NAMALWA (cell line): ENCODE measurements around the gene RALB.
"Not testable (repeated sequence)": the region's sequence is repeated elsewhere in the genome, so short reads cannot be mapped to it uniquely, and the experiment has no call there.

Source experiments
- DNase-seq: peaks from one replicate; pipeline ENCODE4 v3.0.0-alpha.2; 2015; ENCODE audit warnings: low spot score

The RALB gene

DNA sequence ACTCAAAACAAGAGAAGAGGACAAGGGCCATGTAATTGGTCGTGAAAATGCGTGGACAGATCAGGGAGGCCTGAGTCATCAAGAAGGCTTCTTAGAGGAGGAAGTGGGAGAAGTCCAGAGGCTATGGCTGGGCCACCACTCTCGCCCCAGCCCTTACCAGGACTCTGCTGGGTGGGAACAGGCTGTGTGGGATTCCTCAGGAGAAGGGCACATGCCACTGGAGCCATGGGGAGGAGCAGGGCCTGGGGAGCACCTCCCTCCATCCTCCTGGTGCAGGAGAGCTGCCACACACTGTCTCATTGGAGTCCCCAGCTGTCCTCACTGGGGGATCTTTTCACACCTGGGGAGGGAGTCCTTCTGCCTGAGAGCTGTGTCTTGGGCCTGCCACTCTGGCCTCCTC, 9.4 kb upstream of the RALB start:
- no peak for DNase-seq

DNA sequence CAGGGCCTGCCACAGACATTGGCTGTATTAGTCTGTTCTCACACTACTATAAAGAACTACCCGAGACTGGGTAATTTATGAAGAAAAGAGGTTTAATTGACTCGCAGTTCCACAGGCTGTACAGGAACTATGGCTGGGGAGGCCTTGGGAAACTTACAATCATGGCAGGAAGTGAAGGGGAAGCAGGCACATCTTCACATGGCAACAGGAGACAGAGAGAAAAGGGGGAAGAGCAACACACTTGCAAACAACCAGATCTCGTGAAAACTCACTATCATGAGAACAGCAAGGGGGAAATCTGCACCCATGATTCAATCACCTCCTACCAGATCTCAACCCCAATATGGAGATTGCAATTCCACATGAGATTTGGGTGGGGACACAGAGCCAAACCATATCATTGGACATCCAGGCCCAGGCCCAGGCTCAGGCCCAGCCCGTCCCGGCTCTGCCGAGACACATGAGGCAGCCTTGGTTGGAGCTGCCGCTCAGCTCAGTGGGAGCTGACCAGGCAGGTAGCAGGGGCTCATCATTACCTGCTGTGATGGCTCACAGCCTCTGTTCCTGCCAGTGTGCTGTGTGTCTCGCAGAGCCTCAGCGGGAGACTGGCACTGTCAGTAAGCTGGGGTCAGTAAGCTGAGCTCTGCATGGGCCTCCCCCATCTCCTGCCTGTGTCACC, 8.6 kb upstream of the RALB start:
- DNase-seq: no peak

DNA sequence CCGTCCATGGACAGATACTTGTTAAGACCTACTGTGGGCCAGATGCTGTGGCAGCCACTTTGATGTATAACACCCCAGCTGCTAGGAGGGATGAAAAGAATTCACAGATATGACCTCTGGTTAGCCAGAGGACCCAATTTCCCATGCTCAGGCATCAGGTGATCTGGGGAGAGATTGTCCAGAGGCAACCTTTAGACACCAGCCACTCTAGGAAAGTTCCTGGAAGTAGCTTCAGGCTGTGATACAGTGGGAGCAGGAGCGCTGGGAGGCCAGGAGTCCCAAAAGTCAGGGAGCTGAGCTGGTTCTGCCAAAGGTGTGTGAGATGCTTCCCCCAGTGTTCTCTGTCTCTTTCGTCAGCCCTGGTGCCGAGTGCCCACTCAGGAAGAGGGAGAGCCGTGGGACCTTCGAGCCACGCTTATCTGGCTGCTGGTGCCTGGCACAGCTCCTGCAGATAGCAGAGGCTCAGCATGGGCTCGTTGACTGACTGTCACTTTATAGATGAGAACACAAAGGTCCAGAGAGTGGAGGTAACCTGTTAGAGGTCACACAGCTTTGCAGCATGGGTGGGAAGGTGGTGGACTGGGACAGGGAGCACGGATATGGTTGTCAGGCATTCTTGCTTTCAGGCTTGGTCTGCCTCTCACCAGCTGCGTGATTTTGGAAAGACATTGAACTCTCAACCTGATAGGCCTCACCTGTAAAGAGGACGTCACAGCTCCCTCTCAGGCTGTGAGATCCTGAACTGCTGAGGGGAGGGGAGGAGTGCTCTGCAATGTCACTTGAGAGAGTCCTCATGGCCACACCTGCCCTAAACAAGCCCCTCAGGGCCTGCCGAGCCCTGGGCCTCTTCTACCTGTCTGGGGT, 7.8 kb upstream of the RALB start:
- no peak for DNase-seq

DNA sequence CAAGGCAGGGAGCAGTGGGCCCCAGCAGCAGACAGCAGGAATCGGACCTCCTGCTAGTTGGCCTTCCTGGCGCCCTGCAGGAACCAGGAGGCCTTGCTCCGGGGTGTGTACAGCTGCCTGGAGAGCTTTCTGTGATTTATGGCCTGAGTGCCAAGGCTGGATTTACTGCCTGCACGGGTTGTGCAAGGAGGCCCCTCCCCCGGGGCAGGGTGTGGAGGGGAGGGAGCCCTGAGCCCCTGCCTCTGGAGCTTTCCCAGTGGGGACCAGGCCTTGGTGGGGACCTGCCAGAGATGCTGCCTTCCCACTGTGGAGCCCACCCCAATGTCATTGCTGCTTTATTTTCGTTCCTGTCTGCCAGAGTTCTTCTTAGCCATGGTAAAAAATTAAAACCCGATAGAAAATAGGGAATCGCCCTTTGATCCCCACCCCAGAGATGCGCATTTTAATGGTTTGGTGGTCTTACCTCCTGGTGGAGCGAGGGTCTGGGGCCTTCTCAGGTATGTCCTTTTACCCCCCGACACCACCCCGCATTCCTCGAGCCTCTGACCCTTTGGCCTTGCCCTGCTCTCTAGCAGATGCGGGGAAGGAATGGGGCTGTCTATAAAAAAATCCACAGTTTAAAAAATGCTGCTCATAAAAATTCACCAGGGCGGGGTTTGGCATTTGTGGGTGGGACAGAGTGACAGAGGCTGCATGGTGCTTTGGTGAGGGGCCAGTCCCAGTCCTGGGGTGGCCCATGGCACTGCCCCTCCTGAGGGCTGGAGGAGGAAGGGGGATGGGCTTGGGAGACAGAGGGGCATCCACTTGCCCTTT, 6.9 kb upstream of the RALB start:
- DNase-seq: no peak

DNA sequence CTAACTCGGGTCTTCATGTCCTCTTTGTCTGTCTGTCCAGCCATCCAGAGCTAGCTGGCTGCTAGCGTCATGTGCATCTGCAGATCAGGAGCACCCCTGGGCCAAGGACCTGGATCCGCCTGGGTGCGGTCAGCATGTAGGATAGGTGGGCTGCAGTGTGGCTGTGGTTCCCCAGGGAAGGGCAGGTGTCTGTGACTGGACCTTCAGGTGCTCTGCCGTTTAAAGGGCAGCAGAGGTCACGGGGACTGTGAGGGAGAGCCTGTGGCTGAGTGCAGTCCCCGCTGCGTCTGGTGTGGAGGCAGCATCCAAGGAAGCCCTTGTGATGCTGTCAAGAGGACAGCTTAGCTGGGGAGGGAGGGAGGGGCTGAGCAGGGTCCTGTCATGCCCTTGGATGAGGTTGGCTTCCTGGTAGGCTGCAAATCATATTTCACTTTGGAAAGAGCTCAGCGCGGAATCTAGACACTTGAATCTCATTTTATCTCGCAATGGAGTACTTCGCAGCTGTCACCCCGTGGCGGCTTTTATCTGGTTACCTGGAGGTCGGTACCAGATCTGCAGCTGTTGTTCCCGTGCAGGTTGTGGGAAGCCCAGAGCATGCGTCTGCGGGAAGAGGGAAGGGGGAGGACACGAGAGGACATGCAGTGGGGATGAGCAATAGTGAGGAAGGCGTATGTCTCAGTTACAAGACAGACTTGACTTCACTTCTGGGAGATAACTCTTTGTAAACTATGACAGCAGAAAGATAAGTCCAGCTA, 5.9 kb upstream of the RALB start:
- DNase-seq: no peak

DNA sequence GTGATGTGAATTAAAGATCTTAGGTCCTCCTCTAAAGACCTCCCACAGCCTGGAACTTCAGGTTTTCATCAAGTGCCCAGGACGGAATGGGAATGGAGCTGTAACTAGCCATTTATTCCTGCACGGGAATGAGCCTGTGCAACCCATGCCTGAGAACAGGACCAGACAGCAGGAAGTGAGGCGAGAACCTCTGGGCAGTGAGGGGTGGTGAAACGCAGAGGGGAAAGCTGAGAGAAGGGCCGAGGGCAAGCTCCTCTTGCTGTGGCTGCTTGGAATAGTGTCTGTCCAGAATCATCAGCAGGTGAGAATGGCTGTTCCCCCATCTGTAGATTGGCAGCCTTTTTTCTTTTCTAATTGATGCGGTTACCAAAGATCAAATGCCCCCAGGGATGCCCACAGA, 4.8 kb upstream of the RALB start:
- no peak for DNase-seq

DNA sequence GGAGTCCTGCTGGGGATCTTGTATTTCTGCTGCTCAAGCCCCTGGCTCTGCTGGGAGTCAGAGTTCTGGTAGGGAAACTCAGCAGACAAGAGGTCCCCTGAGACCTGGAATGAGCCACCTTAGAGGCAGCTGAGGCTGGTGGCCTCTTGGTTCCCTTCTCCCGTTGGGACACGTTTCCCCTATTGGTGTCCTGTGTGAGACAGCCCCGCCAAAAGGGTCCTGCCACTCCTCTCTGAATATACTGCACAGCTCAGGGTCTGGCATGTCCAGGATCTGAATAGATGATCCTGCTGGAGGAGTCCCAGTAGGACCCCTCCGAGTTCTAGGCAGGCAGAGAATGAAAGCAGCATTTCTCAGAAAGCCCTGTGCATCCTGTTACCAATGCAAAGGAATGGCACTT, 2.0 kb upstream of the RALB start:
- no peak for DNase-seq

DNA sequence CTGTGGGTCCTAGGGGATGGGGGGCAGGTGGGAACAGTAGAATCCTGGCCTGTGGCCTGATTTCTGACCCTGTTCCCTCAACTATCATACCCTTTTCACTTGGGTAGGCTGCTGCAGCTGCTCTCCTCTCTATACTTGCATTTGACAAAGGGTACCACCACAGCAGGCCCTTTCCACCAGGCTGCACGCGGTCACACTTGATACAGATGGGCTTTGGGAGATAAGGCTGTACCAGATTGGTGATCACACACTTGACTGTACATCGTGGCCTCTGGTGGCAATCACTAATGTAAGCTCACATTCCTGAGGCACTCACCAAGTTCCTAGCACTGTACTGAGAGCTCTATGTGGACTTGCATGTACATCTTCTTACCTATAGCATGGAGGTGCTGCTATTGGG, 1.6 kb upstream of the RALB start:
- no peak for DNase-seq

DNA sequence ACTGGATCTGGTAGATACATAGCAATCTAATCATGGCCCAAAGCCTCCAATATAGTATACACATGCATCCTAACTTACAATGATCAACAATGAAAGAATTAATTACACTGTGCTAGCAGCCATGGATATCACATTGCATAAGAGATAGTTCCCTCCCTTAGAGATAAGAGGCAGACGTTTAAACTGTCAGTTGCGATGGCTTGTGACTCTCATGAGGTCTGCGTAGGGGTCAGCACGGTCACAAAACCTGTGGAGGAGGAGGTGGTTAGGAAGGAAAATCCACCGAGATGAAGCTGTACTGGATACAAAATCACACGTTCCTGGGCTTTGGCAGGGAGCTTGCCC, 800 bp upstream of the RALB start:
- DNase-seq: no peak

DNA sequence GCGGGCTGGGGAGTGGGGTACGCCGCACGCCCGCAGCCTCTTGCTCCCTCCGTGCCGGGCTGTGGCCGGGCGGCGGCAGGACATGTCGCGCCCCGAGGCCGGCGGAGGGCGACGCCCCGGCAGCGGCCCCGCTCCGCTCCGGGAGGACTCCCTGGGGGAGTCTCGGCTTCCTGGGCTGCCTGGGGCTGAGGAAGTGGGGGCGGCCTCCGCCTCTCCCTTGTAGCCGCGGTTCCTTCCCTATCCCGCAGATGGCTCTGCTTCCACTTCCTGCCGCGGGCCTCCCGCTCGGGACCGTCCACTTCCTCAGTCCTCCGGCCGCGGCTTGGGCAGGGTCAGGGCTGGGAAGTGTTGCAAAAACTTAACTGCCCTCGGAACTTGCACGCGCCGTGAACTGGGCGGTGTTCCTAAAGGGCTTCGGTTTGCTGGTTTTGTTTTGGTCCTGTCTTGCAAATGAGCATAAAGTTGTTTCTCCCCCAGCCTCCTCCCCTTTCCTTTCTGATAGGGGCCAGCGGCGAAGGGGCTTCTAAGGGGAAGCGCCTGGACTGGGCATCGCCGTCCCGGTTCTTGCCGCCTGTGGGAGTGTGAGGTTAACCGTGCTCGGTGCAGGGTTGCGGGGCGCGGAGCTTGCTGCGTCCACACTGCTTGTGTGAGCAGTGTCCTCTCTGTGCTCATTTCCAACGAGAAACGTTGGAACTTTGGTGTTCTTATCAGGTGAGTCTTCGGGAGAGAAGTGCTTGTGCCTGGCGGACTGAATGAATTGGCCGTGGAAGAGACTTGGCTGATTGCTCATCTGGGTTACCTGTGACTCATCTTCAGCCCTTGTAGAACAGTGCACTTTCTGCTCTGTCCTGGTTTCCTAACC, 600 bp downstream of the RALB start:
- peak; percentile 15 for DNase-seq

DNA sequence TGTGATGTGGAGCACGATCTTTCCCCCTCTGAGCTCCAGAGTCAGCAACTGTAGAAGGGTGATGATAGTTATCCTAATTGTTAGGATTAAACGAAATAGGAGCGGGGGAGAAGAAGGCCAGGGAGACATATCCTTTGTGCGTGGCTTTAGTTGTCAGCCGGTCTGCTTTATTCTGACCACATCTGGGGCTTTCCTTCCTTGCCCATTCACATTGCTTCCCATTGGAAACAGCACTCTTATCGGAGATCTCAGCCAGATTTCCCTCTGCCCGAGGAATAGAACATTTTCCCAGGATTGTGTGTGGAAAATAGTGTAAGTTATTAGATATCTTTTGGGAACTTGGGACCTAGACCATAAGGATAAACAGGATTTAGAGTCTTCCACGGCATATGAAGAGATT, 1.5 kb downstream of the RALB start:
- DNase-seq: no peak

DNA sequence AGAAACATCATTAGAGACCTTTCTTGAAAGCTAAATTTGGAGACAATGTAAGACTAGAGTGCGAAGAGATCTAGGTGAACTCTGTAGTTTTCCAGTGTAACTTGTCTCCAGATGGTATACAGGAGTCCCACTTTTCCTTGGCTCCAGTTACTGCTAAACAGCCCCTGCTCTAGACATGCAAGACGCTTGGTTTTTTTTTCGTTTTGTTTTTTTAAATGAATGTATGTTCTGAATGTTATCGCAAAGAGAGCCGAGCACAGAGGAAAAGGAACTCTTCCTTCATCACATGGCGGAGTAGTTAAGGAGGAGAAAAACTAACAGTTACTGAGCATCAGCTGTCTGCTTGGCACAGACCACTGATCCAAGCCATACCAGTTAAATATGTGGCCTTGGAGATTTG, 2.4 kb downstream of the RALB start:
- no peak for DNase-seq

DNA sequence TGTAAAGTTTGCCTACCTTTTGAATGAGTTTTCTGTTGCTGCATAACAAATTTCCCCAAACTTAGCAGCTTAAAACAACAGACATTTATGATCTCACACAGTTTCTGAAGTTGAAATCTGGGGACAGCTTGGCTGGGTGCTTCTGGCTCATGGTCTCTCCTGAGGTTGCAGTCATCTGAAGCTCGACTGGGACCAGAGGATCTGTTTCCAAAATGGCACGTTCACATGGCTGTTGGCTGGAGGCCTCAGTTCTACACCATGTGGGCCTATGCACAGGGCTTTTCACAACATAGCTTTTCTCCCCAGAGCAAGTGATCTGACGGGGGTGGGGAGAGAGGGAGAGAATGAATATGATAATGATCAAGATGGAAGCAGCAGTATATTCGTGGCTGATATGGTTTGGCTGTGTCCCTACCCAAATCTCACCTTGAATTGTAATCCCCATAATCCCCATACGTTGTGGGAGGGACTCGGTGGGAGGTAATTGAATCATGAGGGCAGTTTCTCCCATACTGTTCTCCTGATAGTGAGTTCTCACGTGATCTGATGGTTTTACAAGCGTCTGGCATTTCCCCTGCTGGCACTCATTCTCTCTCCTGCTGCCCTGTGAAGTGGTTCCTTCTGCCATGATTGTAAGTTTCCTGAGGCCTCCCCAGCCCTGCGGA, 3.5 kb downstream of the RALB start:
- no peak for DNase-seq

DNA sequence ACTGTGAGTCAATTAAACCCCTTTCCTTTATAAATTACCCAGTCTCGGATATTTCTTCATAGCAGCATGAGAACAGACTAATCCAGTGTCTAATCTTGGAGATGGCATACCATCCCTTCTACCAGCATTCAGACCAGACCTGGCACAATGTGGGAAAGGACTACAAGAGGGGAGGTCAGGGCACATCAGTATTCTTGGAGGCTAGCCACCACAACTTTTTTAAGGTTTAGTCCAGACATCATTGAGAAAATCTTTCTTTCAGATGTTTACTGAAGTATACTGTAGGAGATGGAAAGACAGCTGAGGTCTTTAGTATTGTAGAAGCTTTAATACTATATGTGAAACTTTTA, 4.0 kb downstream of the RALB start:
- no peak for DNase-seq

DNA sequence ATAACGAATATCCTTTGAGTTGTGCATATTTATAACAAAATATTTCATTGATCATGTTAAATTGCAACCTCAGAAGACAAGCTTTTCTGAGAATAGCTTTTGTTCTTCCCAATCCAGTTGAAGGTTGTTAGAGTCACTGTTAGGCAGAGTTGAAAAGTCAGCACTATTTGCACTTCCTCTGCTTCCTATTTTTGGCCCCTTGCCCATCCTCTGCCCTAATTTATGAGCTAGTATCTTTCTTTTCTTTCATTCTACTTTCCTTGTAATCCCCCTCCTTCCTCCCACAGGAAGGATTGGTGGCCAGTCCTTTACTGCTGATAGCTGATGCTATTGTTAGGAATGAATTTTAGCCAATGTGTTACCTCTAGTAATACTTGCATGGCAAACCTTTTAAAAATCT, 4.9 kb downstream of the RALB start:
- DNase-seq: no peak

DNA sequence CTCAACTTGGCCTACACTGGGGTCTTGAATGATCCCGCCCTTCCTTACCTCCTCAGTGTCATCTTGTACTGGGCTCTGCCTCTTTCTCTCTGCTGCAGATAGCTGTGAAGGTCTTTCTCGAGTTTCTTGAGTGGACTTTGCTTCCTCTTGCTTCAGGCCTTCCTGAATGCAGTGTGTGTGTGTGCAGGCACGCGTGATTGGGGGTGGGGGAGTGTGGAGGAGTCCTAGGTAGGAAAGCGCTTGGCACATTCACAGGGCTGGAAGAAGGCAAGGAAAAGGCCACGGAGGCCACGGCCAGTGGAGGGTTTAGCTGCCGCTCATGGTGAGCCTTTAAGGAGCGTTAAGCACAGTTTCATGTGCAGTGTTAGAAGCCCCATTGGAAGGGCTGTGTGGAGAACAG, 5.5 kb downstream of the RALB start:
- no peak for DNase-seq

DNA sequence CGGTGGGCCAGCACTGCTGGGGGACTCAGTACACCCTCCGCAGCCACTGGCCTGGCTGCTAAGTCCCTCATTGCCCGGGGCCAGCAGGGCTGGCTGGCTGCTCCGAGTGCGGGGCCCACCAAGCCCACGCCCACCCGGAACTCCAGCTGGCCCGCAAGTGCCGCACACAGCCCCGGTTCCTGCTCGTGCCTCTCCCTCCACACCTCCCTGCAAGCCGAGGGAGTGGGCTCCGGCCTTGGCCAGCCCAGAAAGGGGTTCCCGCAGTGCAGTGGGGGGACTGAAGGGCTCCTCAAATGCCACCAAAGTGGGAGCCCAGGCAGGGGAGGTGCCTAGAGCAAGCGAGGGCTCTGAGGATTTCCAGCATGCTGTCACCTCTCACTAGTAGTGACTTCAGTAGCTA, 7.3 kb downstream of the RALB start:
- DNase-seq: not testable (repeated sequence)

DNA sequence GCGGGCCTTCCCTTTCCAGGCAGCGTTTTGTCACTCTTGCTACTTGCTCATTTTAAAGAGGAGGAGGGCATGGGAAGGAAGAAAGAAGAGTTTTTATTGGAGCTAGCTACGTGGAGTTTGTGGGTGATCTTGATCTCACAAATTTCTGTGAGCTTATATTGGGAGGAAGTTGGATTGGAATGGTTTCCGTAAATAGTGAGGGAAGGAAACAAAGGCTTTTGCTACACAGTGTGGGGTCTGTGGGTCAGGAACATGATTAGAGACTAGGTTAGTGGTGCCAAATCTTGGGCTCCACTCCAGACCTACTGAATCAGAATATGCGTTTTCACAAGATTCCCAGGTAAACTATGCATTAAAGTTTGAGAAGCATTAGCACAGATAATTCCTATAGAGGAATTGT, 8.1 kb downstream of the RALB start:
- DNase-seq: no peak

DNA sequence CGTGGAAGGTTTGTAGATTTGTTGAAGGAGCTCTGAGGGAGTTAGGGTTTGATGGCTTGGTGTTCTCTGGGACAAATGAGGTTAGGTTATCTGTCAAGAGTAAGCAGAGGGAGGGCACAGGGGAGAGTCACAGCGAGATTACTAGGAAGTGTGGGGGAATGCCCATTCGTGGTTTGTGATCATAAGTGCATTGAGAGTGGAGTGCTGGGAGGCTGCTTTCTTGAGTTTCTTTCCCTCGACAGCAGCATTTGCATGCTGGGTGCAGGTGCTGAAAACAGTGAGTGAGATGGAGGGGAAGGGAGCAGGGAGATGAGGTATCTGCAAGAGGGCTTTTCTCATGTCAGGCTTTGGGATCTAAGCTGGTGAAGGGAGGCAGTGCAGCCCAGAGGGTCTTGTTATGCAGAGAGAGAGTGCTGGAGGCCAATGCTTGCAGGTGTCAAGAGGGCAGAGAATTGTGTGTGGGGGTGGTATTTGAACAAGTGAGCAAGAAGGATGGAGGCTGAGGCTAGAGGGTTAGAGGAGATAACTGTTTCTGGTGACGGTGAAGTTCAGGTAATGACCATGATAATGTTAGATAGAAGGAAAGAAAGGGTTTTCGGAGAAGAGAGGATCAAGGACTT, 8.8 kb downstream of the RALB start:
- no peak for DNase-seq

DNA sequence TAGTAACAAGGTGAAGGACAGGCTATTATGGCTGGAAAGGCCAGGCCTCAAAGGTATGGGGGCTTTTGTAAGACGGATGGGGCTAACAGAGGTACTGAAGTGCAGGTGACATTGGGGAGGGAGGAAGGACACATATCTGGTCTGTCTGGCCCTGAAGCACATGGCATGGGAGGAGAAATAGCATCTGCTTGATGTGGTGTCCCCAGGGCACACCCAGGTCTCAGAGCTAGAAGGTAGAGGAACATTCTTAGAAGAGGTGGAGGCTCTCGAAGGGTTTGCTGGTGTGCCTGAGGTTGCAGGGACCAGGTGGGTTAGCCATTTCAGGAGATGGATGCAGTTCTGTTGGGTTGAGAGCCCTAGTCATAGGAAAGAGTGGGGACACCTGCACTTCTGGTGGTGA, 9.5 kb downstream of the RALB start:
- no peak for DNase-seq
